GM18873 (cell line): ENCODE measurements around the gene C3orf22.

Source experiments
- ATAC-seq: cut with Tn5 transposase; IDR thresholded peaks from one replicate; pipeline ENCODE4 v1.9.1; 2021; ENCODE audit warnings: mild to moderate bottlenecking, moderate library complexity, moderate number of reproducible peaks; ENCODE audit not compliant: unreplicated experiment, low FRiP score

Gene C3orf22

DNA sequence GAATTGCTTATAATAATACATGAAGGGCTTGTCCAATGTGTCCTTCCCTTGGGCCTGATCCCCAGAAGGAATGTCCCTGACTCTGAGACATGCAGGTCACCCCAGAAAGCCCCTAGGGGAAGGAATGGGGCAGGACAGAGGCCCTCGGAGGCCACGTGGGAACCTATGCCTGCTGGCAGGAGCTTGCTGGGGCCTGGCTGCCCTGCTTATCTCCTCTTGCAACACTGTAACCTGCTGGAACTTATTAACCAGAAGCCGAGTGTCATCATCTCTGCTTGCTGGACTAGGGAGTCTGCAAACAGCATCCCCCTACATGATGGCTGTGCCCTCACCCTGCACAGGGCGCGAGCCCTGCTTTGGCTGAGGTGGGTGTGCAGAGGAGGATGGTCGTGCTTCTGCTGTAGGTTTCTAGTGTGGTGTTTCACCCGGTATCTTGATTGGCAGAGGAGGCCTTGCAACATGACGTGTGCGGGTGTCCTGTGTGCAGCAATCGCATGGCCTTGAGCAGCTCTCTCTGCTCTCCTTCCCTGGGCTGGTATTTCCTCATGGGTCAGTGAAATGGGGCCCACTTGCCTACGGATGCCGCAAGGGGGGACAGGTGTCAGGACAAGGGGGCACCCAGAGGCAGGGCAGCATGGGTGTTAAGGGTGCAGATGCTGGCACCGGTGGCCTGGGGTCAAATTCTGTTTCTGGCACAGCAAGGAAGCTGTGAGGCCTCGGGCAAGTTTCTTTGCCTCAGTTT lies 29.8 kb downstream of the C3orf22 start:
- no peak for ATAC-seq

DNA sequence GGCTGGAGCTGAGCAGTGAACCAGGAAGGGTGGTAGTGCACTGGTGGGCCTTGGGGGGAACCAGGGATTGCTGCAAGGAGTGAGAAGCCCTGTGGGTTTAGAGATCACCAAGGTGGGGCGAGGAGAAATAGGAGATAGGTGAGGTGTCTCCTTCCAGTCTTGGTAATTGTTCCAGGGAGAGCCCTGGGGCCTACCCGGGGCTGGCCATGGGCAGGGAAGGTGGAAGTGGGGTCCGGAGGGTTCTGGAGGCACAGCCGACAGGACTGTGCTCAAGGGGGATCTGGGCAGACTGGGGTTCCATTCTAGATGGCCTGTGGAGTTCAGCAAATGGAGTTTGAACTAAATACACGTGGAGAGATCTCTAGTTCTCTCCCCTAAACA lies 30.3 kb downstream of the C3orf22 start:
- no peak for ATAC-seq

DNA sequence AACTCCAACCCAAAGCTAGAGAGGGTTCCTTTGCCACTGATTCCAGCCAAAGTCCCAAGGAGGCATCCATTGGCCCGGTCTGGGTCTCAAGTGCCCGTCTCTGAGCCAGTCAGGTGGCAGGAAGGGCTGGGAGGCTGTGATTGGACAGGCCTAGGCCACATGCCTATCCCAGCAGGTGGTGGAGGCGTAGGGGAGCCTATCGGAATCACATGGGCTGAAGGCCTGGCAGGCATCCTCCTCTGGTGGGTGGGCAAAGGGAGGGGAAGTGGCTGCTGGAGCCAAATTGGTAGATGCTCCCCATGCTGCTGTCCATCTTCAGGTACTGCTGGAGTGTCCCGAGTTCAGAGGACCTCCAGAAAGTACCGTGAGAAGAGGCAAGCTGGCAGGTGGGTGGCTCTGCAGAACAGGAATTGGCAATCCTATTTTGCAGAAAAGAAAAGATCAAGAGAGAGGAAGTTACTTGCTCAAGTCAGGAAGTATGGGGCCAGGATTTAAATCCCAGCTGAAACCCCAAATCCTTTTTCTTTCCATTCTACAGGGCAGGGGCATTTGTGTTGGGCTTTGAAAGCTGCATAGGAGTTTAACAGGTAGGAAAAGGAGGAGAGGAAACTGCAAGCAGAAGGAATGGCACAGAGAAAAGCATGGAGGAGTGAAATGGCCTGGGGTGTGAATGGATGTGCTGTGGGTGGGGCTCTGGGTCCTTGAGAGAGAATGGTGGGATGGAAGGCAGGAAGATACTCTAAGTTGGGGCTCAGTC lies 31.1 kb downstream of the C3orf22 start:
- no peak for ATAC-seq

DNA sequence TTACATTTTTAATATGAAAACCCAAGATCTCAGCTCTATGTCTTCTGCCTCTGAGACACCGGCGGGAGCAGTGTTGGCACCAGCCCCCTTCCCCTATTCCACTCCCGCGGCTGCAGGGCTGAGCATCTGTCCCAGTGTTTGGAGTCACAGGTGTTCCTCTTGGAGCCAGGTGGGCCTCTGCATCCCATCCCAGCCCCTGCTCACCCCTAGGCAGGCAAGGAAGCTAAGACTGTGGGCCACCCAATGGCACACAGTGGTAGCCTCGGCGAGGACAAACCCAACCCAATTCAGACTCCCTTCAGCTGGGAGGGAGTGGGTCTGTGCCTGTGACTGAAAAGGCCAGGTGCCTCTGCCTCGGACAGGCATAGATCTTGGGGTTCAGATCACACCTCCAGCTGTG lies 31.7 kb downstream of the C3orf22 start:
- ATAC-seq: no peak

DNA sequence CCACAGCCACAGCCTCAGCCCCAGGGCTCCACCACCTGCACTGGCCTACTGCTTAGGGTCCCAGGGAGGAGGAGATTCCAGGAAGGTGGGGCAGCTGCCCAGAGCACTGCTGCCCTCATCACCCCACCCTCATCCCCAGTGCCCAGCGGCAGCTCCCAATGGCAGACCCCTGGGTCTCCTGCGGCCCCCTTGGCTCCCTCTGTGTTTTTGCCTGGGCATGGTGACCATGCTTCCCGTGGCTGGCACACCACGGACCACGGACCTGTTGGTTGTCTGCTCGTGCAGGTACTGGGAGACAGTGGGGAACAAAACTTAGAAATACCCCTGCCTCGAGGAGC lies 32.1 kb downstream of the C3orf22 start:
- ATAC-seq: no peak

DNA sequence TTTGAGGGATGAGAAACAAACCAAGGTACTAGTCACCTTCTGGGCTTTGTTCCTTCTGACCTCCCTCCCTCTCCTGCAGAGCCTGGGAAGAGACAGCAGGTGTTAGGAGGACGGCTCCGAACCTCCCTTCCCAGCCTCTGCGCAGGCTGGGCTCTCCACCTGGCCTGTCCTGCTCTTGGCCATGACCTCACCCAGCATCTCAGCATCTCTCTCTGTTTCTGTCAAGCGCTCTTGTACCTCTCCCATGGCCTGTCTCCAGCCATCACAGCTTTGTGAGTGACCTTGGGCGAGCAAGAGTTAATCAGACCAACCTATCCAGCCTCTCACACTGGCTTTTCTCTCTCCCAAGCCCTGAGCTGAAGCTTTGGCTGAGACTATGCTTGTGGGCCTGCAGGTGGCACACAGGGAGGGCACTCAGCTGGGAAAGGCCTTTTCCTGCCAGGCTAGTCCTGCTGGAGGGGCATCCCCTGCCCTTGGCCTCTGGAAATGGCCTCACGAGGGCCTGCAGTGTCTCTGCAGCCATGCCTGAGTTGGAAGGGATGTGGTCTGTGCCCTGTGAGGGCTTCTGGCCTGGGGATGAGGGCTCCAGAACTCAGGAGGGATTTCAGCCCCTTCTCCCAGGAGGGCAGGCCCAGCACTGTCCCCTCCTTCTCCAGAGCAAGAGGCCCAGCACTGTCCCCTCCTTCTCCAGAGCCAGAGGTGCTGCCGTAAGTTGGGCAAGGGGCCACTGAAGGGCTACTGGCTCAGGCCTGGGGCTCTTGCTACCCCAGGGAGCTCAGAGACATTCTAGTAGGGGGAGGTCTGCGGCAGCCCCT lies 32.7 kb downstream of the C3orf22 start:
- ATAC-seq: no peak

DNA sequence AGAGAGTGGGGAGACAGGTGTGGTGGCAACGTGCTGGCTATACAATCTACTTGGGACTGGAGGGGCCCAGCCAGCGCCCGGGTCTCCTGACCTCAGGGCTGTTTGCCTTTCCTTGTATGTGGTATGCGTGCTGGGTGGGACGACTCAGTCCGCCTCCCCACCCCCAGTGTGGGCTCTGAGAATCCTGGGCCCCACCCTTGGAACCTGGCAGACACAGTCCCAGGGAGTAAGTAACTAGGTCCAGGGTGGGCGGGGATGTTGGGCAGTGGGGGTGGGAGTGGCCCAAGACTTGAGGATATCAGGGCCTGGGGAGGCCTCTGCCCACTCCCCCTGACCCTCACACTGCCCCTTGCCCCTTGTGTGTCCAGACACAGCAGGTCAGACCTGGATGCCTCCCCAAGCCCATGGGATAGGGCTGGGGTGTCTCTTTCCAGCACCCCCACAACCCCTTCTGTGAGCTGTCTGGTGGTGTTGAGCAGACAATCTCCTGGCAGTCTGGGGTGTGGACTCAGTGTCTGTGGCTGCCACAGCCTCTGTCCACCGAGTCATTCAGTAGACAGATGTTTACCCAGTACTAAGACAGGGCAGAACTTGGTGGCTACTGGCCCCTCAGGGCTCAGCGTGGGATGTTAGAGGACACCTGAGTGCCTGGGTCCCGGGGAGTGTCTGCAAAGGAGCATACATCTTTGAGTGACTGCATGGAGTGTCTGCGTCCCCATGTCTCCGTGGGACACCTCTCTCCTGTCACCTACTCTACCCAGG lies 33.5 kb downstream of the C3orf22 start:
- ATAC-seq: no peak

DNA sequence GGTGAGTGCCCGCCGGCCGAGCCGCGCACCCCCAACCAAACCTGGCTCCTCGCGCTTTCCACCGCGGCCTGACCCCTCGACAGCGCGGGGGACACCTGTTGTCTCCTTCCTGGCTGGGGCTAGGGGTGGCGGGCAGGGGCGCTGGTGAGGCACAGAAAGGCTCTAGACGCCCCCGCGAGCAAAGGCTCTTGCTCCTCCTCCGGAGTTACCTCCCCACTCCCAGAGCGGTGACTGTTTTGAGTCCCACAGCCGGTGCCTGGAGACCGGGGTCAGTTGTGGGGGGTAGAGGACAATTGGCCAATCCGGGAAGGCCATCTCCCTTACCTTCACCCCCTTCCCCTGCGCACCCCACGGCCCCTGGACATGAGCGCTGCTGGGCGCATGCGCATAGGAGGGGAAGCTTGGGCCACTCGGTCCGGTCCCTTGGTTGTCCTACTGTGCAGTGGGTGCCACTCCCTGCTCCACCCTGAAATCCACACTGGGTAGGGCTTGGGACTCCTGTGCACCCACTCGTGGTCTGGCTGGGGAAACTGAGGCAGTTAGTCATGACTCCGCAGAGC lies 34.2 kb downstream of the C3orf22 start:
- ATAC-seq: no peak

DNA sequence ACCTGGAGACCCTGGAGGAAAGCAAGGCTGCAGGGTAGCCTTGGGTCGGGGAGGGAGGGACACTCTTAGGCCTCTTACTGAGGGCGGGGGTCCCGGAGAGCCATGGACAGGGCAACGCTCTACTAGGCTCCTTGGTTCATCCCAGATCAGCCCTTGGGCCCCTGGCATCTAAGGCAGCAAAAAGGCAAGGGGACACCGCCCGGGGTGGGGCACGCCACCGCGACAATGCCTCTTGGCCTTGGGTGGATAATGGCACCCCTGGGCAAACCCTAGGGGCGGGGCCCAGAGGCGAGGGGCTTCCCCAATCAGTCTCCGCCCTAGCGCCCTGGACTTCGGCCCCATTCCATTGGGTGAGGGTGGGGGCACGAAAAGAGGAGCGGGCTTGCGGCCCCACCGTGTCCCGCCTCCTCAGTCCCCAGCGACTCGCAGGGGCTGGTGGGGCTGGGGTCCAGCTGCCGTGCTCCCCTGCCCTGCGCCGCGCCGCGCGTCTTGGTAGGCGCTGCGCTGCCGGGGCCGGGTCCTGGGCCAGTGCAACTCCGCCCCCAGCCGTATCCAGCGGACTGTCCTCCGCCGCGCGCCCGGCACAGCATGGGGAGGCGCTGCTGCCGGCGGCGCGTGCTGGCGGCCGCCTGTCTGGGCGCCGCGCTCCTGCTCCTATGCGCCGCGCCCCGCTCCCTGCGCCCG lies 34.8 kb downstream of the C3orf22 start, which contains the start of gene CHST13:
Gene CHST13 (plus strand): TSS at position 411 of the 684 bp plus-strand sequence. CDS start 178 bp downstream, at position 589.
- no peak for ATAC-seq

DNA sequence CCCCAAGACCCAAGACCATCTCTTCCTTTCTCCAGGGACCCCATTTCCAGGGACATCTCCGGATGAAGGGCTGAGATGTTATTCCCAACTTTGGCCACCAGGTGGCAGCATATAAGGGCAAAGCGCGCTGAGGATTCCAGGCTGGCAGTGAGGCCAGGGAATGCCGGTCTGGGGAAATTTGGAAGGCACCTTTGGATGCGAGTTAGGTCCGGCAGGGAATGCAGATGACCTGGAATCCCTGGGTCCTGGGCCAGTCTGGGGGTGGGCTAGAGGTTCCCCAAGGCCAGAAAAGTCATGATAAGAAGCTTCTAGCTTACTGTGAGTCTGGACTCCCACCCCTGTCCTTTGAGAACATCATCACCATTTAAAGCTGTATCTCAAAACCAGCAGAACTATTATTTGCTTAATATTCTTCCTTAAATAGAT lies 36.4 kb downstream of the C3orf22 start:
- ATAC-seq: no peak

DNA sequence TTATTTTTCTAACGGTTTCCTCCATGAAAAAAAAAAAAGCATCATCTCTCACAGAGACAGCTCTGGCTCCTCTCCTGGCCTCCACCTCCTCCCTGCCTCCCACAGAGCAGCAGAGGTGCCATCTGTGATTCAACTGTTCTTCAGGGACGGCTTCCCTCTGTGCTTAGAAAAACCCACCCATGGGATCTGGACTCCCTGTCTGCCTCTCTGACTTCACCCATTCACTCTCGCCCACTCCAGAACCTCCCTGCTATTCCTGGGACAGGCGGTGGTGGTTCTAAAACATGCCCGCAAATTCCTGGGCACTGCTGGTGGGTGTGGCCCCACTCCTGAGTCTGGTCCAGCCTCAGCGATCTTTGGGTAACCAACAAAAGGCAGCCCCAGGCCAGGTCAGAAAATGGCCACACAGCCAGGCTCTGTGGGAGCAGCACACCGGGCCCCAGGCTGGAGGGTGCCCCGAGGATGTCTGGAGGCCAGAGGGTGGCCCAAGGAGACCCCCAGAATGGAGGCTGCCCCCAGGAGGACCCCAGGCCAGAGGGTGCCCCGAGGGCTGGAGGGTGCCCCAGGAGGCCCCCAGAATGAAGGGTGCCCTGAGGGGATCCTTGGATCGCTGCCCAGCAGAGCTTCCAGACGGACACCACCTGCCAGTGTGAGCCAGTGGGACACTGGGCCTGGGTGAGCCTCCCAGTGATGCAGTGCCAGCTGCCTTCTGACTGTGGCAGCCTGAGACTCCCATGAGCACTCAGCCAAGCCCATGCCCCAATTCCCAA lies 37.4 kb downstream of the C3orf22 start:
- no peak for ATAC-seq

DNA sequence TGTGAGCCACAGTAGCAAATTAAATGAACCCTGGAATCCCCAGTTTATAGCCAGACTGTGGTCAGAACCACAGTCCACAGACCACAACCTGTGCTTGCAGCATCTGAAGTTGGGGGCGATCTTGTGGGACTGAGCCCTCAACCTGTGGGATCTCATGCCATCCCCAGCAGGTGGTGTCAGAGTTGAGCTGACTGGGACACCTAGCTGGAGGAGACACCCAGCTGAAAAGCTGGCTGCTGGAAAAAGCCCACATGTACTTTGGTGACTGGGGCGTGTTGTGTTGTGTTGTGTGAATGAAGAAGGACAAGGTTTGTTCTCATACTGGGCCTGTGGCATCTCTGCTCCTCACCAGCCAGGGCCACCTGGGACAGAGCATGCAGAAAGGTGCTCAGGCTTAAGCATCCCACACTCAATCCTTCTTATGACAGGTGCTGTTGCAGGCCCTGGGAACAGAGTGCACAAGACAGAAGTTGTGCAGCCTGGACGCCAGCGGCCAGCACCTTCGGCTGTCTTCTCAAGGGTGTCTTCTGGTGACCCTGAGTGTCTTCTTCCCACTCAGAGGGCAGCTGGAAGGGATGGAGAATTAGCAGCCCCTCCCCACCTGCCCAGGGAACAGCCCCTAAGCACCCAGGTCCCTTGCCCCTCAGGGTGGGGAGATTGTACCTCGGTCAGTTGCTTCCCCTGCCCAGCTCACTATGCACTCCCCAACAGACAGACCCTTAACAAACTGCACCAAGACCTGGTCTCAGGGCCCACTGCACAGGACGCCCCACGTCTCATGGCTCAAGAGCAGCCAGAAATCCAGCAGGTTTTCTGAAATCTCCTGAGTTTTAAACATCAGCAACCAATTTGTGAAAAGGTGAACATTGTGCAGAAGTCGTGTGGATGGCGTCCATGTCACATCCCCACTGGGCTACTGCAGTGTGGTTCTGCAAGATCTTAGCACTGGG lies 39.0 kb downstream of the C3orf22 start:
- no peak for ATAC-seq

DNA sequence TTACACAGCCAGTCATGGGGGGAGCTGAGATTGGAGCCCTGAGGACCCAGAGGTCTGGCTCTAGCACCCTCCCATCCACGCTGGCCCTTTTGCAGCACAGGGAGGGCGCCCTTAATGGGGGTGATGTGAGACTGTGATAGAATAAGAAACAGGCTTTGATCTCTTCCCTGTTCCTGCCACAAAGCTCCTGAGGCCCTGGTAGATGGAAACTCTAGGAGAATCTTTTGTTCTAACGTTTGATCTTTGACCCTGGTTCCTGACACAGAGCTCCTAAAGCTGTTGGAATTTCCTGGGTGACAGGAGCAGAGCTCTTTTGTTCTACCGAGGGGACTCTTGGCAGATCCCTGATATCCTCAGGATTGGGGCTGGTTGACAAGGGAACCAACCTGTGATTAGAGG lies 40.0 kb downstream of the C3orf22 start:
- ATAC-seq: no peak

DNA sequence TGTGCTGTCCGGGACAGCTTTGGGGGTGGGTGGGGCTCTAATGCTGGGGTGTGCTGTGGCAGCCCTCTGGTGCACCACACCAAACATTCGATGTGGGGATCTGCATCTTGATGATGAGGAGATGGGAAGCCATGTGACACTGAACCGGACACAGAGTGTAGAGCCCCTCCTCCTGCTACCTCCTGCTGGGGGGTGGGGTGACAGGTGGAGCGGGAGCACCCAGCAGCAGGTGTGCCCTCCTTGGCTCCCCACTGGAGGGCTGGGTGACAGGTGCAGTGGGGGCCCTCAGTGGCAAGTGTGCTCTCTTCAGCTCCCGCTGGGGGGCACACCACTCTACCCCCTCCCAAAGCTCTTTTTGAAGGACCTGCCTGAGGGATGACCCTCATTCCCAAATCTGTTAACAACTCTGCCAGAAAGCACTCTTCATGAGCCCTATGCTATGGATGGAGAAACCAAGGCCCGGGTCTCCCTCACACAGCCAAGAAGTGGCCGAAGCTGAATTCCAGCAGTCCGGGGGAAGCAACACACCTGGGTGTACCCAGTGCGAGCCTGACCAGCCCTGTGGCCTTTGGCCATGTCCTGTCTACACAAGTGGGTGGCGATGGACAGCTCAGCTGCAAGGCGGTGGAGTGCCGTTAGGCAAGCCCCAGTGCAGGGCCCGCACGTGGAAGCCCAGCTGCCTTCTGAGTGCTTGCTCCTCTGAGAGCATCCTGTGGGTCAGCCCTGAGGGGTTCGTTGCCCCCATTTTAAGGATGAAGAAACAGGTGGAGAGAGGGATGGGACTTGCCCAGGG lies 40.5 kb downstream of the C3orf22 start:
- no peak for ATAC-seq

DNA sequence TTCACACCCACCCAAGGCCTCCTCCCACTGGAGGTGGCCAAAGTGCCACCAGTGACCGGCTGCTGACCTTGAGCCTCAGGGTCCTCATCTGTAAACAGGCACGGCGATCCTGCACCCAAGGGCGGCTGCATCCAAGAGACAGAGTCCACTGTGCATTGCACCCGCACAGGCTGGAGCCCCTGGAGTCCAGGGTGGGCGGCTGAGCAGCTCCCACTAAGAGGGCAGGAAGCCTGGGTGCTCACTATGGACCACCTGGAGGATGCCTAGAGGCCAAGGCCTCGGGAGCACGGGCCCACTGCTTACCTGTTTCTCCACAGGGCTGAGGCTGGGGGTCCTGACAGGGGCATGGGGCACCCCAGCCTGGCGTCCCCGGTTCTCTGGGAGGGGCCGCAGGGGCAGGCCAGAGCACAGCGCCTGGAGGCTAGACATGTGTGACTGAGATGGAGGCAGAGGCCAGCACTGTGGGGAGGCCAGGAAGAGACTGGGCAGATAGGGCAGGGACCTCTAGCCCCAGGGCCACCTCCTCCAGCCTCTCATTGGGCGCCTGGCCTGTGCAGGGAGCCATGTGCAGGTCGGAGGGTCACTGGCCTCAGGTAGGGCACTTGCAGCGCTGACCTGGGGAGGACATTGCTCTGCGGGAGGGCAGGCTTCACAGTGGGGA lies 41.3 kb downstream of the C3orf22 start, which contains the start of gene UROC1:
Gene UROC1 (minus strand): TSS at position 483 of the 661 bp plus-strand sequence. CDS start 54 bp downstream, at position 429.
- no peak for ATAC-seq

DNA sequence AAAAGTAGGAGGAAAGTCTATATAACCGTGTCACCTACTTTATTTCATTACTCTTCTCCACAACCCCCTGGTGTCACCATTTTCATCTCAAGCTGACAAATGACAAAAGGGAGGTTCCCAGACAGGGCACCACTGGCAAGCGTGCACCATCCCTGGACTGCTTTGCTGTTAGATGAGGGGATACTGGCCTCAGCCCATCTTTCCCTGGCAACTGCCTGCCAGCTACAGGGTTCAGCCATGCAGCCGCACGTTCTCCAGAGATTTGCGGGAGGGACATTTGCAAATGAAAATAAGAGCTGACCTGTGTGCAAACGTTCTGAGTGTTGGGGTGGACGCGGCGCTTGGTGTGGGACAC lies 41.8 kb downstream of the C3orf22 start:
- no peak for ATAC-seq
